ENCODE data around the gene PPP2R2B. TPM values are rescaled to one million over a fixed set of nuclear protein-coding genes. Genes with fewer than 3 reads are reported as not detected.
A peak's percentile ranks its signal among the peaks of the same experiment; 100 is the strongest.

PPP2R2B gene
- total RNA-seq, 4 donors from 2014 or later: 0.31 to 1.9 (median 0.96) TPM

DNA sequence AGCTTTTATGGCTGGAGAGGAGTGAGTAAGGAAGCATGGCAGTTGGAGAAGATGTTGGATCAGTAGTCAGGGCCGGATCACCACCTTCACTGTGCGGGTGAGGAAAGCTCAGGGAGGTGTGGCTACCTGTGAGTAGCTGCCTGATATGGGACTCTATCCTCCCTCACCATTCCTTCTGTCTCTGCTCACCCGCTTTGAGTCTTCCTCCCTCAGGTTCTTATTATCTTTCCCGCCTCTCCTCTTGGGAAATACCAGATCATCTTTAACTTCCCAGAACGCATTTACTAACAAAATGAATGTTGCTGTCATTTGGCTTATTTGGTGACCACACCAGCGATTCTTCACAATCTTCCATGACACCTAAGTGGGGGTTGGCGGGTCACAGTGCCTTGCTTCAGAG lies 221.9 kb downstream of the PPP2R2B start:
- TF ChIP-seq, protein P1, sequence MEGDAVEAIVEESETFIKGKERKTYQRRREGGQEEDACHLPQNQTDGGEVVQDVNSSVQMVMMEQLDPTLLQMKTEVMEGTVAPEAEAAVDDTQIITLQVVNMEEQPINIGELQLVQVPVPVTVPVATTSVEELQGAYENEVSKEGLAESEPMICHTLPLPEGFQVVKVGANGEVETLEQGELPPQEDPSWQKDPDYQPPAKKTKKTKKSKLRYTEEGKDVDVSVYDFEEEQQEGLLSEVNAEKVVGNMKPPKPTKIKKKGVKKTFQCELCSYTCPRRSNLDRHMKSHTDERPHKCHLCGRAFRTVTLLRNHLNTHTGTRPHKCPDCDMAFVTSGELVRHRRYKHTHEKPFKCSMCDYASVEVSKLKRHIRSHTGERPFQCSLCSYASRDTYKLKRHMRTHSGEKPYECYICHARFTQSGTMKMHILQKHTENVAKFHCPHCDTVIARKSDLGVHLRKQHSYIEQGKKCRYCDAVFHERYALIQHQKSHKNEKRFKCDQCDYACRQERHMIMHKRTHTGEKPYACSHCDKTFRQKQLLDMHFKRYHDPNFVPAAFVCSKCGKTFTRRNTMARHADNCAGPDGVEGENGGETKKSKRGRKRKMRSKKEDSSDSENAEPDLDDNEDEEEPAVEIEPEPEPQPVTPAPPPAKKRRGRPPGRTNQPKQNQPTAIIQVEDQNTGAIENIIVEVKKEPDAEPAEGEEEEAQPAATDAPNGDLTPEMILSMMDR (IDR thresholded peaks at IDR 0.05): no peak
- DNase-seq (ENCODE audit: low spot score): no peak
- ATAC-seq (ENCODE audit: low FRiP score): peak; percentile 89

DNA sequence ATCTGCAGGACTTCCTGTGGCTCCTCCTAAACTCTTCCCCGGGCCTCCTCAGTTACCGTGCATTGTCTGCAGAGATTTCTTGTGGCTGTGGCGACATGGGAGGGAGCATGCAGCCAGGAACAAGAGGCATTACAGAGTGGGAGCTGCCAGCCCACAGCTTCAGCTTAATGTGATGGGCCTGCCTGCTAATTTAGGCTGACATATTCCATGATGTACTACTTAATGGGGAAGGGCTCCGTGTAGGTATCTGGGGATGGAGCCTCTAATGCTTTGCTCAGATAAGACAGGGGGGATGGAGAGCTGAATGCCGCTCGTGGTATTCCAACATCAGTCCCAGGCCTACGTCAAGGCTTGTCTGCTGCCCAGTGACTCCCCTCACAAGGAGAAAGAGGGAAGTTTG lies 225.0 kb downstream of the PPP2R2B start:
- no peak for DNase-seq (ENCODE audit: low spot score)
- TF ChIP-seq, protein P1 (IDR thresholded peaks at IDR 0.05): no peak
- ATAC-seq (ENCODE audit: low FRiP score): no peak

- DNase-seq (ENCODE audit: low spot score): no peak
- no peak for ATAC-seq (ENCODE audit: low FRiP score)
- TF ChIP-seq, protein P1 (IDR thresholded peaks at IDR 0.05): no peak
Observed at GRCh38 chr5:146652547-146652946, 226.0 kb downstream of the PPP2R2B start.

- TF ChIP-seq, protein P1 (IDR thresholded peaks at IDR 0.05): no peak
- no peak for DNase-seq (ENCODE audit: low spot score)
- ATAC-seq (ENCODE audit: low FRiP score): no peak
Observed at GRCh38 chr5:146647656-146648199, 230.8 kb downstream of the PPP2R2B start.

GRCh38 chr5:146646441-146646840 lies 232.1 kb downstream of the PPP2R2B start:
- DNase-seq (ENCODE audit: low spot score) (no peak), ATAC-seq (ENCODE audit: low FRiP score) (no peak)
- TF ChIP-seq, protein P1 (IDR thresholded peaks at IDR 0.05): no peak

GRCh38 chr5:146645342-146645741 lies 233.2 kb downstream of the PPP2R2B start:
- TF ChIP-seq, protein P1 (IDR thresholded peaks at IDR 0.05): no peak
- DNase-seq (ENCODE audit: low spot score) (no peak), ATAC-seq (ENCODE audit: low FRiP score) (no peak)

GRCh38 chr5:146644831-146645230 lies 233.7 kb downstream of the PPP2R2B start:
- TF ChIP-seq, protein P1 (IDR thresholded peaks at IDR 0.05): no peak
- ATAC-seq (ENCODE audit: low FRiP score) (no peak), DNase-seq (ENCODE audit: low spot score) (no peak)
